Measurements from ENCODE around the gene PARP8.
"Not testable (repeated sequence)": the region's sequence is repeated elsewhere in the genome, so short reads cannot be mapped to it uniquely, and the experiment has no call there.

PARP8 gene

DNA sequence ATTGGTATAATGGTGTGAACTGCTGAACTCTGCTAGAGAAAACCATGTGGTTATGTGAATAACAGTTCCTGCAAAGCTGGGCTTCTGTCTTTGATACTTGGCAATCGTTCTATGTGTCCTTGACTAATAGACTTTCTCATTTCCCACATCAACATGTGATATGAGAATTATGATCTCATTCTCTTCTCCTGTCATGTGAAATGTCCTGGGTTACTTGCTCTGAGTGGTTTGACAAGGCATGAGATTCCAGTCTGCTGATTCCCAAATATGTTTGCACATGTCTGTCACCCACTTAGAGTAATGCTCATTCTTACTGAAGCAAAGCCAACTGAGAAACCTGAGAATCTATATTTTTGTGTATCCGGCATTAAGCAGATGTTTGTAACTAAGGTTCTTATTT lies 141.2 kb downstream of the PARP8 start:
- Histone ChIP-seq H3K36me3 (ENCODE audit: control insufficient read depth, insufficient read depth, low read length) (no peaks in the 10 kb centered on the region), H3K9me3 (ENCODE audit: control insufficient read depth, insufficient read depth, low read length) (no peaks in the 10 kb centered on the region), H3K4me3 (ENCODE audit: low read length) (no peak overlapping the region), H3K4me1 (ENCODE audit: control insufficient read depth, insufficient read depth, low read length) (no peaks in the 10 kb centered on the region), H3K27me3 (ENCODE audit: control insufficient read depth, insufficient read depth, low read length) (no peaks in the 10 kb centered on the region), H3K27ac (ENCODE audit: low read length) (no peak overlapping the region)
- WGBS (ENCODE audit: insufficient coverage, insufficient read length) = no CpG with 5 or more reads among the region's 2 CpGs
- no peak for DNase-seq (ENCODE audit: low read depth, low spot score)

GRCh38 chr5:50808406-50808805 lies 142.0 kb downstream of the PARP8 start:
- WGBS (ENCODE audit: insufficient coverage, insufficient read length) = no CpG with 5 or more reads among the region's 3 CpGs
- H3K27ac ChIP-seq (ENCODE audit: low read length) = no peak overlapping the region
- no peaks in the 10 kb centered on the region for H3K27me3 ChIP-seq (ENCODE audit: control insufficient read depth, insufficient read depth, low read length)
- no peak overlapping the region for H3K4me3 ChIP-seq (ENCODE audit: low read length)
- DNase-seq (ENCODE audit: low read depth, low spot score) = no peak
- H3K9me3 ChIP-seq (ENCODE audit: control insufficient read depth, insufficient read depth, low read length) = no peaks in the 10 kb centered on the region
- no peaks in the 10 kb centered on the region for H3K36me3 ChIP-seq (ENCODE audit: control insufficient read depth, insufficient read depth, low read length)
- no peaks in the 10 kb centered on the region for H3K4me1 ChIP-seq (ENCODE audit: control insufficient read depth, insufficient read depth, low read length)

DNA sequence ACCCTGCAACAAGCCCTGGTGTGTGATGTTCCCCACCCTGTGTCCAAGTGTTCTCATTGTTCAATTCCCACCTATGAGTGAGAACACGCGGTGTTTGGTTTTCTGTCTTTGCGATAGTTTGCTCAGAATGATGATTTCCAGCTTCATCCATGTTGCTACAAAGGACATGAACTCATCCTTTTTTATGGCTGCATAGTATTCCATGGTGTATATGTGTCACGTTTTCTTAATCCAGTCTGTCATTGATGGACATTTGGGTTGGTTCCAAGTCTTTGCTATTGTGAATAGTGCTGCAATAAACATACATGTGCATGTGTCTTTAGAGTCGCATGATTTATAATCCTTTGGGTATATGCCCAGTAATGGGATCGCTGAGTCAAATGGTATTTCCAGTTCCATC lies 145.3 kb downstream of the PARP8 start:
- not testable (repeated sequence) for H3K9me3 ChIP-seq (ENCODE audit: control insufficient read depth, insufficient read depth, low read length); H3K27ac ChIP-seq (ENCODE audit: low read length); H3K36me3 ChIP-seq (ENCODE audit: control insufficient read depth, insufficient read depth, low read length); H3K4me3 ChIP-seq (ENCODE audit: low read length); H3K27me3 ChIP-seq (ENCODE audit: control insufficient read depth, insufficient read depth, low read length); DNase-seq (ENCODE audit: low read depth, low spot score); H3K4me1 ChIP-seq (ENCODE audit: control insufficient read depth, insufficient read depth, low read length)
- no CpG with 5 or more reads among the region's 6 CpGs for WGBS (ENCODE audit: insufficient coverage, insufficient read length)

- H3K4me1 ChIP-seq (ENCODE audit: control insufficient read depth, insufficient read depth, low read length) = no peaks in the 10 kb centered on the region
- WGBS (ENCODE audit: insufficient coverage, insufficient read length) = no CpG with 5 or more reads among the region's 3 CpGs
Measured at GRCh38 chr5:50813691-50814090, 147.3 kb downstream of the PARP8 start.

DNA sequence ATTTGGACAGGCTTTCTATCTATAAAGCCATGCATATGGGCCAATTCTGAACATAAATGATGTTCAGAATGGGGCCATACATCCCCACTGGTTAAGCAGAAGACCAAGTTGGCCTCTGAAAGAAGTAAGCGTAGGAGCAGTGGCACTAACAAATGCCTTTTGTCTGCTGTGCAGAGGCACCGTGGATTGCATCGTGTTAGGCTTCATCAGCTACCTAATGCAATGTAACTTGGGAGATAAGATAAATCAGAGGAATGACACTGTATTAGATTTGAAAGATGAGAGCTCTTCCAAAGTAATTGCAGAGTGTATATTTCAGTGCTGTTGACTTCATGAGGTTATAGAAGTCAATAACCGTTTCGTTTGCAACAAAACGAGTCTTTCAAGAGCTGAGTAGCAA lies 148.1 kb downstream of the PARP8 start:
- no peak overlapping the region for H3K27ac ChIP-seq (ENCODE audit: low read length)
- no peaks in the 10 kb centered on the region for H3K9me3 ChIP-seq (ENCODE audit: control insufficient read depth, insufficient read depth, low read length)
- no peaks in the 10 kb centered on the region for H3K4me1 ChIP-seq (ENCODE audit: control insufficient read depth, insufficient read depth, low read length)
- no peaks in the 10 kb centered on the region for H3K36me3 ChIP-seq (ENCODE audit: control insufficient read depth, insufficient read depth, low read length)
- no peak for DNase-seq (ENCODE audit: low read depth, low spot score)
- H3K27me3 ChIP-seq (ENCODE audit: control insufficient read depth, insufficient read depth, low read length) = no peaks in the 10 kb centered on the region
- WGBS (ENCODE audit: insufficient coverage, insufficient read length) = no CpG with 5 or more reads among the region's 6 CpGs
- no peak overlapping the region for H3K4me3 ChIP-seq (ENCODE audit: low read length)

More at GRCh38 chr5:50813691-50814090, 147.3 kb downstream of the PARP8 start:
- no peak overlapping the region for H3K27ac ChIP-seq (ENCODE audit: low read length)
- no peaks in the 10 kb centered on the region for H3K36me3 ChIP-seq (ENCODE audit: control insufficient read depth, insufficient read depth, low read length)
- H3K27me3 ChIP-seq (ENCODE audit: control insufficient read depth, insufficient read depth, low read length) = no peaks in the 10 kb centered on the region
- no peaks in the 10 kb centered on the region for H3K9me3 ChIP-seq (ENCODE audit: control insufficient read depth, insufficient read depth, low read length)
- no peak overlapping the region for H3K4me3 ChIP-seq (ENCODE audit: low read length)
- no peak for DNase-seq (ENCODE audit: low read depth, low spot score)

DNA sequence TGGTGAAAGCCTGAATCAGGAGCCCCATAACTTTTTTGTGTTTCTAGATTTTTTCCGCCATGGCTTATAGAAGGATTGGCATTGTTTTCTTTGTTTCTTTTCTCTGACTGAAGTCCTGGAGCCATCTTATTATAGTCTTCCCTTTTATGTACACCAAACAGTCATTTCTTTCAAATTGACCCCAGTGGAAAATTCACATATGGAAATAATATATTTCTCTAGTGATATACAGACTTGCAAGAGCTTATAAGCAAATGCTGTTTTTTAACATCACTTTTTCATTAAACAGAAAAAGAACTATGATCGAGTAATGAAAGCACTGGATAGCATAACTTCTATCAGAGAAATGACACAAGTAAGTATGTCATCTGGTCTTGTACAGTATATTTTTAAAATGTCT lies 155.6 kb downstream of the PARP8 start:
- Histone ChIP-seq H3K27ac (ENCODE audit: low read length) (no peak overlapping the region), H3K4me1 (ENCODE audit: control insufficient read depth, insufficient read depth, low read length) (no peaks in the 10 kb centered on the region), H3K9me3 (ENCODE audit: control insufficient read depth, insufficient read depth, low read length) (no peaks in the 10 kb centered on the region), H3K27me3 (ENCODE audit: control insufficient read depth, insufficient read depth, low read length) (no peaks in the 10 kb centered on the region), H3K4me3 (ENCODE audit: low read length) (no peak overlapping the region), H3K36me3 (ENCODE audit: control insufficient read depth, insufficient read depth, low read length) (no peaks in the 10 kb centered on the region)
- no peak for DNase-seq (ENCODE audit: low read depth, low spot score)
- WGBS (ENCODE audit: insufficient coverage, insufficient read length) = no CpG with 5 or more reads among the region's 2 CpGs

GRCh38 chr5:50822761-50823160 lies 156.3 kb downstream of the PARP8 start:
- H3K36me3 ChIP-seq (ENCODE audit: control insufficient read depth, insufficient read depth, low read length) = no peaks in the 10 kb centered on the region
- WGBS (ENCODE audit: insufficient coverage, insufficient read length) = no CpG with 5 or more reads among the region's 3 CpGs
- no peak for DNase-seq (ENCODE audit: low read depth, low spot score)
- no peaks in the 10 kb centered on the region for H3K9me3 ChIP-seq (ENCODE audit: control insufficient read depth, insufficient read depth, low read length)
- H3K4me3 ChIP-seq (ENCODE audit: low read length) = no peak overlapping the region
- no peak overlapping the region for H3K27ac ChIP-seq (ENCODE audit: low read length)
- H3K27me3 ChIP-seq (ENCODE audit: control insufficient read depth, insufficient read depth, low read length) = no peaks in the 10 kb centered on the region
- no peaks in the 10 kb centered on the region for H3K4me1 ChIP-seq (ENCODE audit: control insufficient read depth, insufficient read depth, low read length)

DNA sequence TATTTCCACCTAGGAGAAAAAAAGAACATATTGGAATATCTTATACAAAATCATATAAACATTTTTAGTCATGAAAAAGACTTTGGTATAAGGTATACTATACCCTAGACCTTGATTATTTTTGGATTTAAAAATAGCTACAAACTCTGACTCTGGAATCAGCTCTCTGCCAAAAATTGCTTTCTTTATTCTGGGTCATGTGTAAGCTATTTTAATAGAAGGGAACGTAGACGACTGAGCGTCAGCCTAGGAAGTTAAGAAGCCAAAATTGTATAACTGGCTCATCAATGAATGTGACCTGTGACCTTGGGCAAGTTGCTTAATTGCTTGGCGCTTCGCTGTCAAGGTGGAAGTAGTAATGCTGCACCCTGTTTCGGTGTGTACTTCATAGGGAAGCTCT lies 157.1 kb downstream of the PARP8 start:
- H3K9me3 ChIP-seq (ENCODE audit: control insufficient read depth, insufficient read depth, low read length) = no peaks in the 10 kb centered on the region
- H3K36me3 ChIP-seq (ENCODE audit: control insufficient read depth, insufficient read depth, low read length) = no peaks in the 10 kb centered on the region
- H3K27me3 ChIP-seq (ENCODE audit: control insufficient read depth, insufficient read depth, low read length) = no peaks in the 10 kb centered on the region
- no peaks in the 10 kb centered on the region for H3K4me1 ChIP-seq (ENCODE audit: control insufficient read depth, insufficient read depth, low read length)
- no peak for DNase-seq (ENCODE audit: low read depth, low spot score)
- no peak overlapping the region for H3K4me3 ChIP-seq (ENCODE audit: low read length)
- H3K27ac ChIP-seq (ENCODE audit: low read length) = no peak overlapping the region
- no CpG with 5 or more reads among the region's 6 CpGs for WGBS (ENCODE audit: insufficient coverage, insufficient read length)

GRCh38 chr5:50824109-50824508 lies 157.7 kb downstream of the PARP8 start:
- Histone ChIP-seq H3K4me1 (ENCODE audit: control insufficient read depth, insufficient read depth, low read length) (no peaks in the 10 kb centered on the region), H3K27ac (ENCODE audit: low read length) (no peak overlapping the region), H3K27me3 (ENCODE audit: control insufficient read depth, insufficient read depth, low read length) (no peaks in the 10 kb centered on the region), H3K9me3 (ENCODE audit: control insufficient read depth, insufficient read depth, low read length) (no peaks in the 10 kb centered on the region), H3K36me3 (ENCODE audit: control insufficient read depth, insufficient read depth, low read length) (no peaks in the 10 kb centered on the region), H3K4me3 (ENCODE audit: low read length) (no peak overlapping the region)
- WGBS (ENCODE audit: insufficient coverage, insufficient read length) = no CpG with 5 or more reads among the region's 2 CpGs
- DNase-seq (ENCODE audit: low read depth, low spot score) = no peak

DNA sequence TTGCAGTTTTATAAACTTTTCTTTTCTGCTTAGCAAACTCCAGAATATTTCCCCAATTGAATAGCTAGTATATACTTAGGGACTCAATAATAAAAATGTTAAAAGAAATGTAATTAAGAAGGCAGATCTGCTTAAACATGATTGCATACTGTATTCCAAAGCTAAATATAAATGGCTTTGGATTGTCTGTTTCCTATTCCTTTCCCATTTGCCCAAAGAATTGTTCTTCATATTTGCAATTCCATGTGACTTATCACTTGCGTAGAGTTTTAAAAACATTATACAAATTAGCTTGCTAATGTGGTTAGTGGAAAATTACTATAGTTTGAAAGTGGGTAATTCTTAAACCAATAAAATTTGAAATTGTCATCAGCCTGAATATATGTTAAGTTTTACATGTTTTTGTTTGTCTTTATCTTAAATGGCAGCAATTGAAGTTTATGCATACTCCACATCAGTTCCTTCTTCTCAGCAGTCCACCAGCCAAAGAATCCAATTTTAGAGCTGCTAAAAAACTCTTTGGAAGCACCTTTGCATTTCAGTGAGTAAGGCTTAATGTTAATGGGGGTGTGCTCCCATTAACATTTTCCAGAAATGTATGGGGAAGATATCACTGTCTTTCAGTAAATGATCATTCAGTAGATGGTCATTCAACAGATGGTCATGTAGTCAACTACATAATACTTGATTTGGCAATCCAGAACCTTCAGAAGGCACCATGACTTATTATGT lies 161.2 kb downstream of the PARP8 start:
- Histone ChIP-seq H3K4me1 (ENCODE audit: control insufficient read depth, insufficient read depth, low read length) (no peaks in the 10 kb centered on the region), H3K27me3 (ENCODE audit: control insufficient read depth, insufficient read depth, low read length) (no peaks in the 10 kb centered on the region), H3K4me3 (ENCODE audit: low read length) (no peak overlapping the region), H3K27ac (ENCODE audit: low read length) (no peak overlapping the region), H3K36me3 (ENCODE audit: control insufficient read depth, insufficient read depth, low read length) (no peaks in the 10 kb centered on the region), H3K9me3 (ENCODE audit: control insufficient read depth, insufficient read depth, low read length) (no peaks in the 10 kb centered on the region)
- WGBS (ENCODE audit: insufficient coverage, insufficient read length) = no CpG with 5 or more reads among the region's 1 CpG
- DNase-seq (ENCODE audit: low read depth, low spot score) = no peak

DNA sequence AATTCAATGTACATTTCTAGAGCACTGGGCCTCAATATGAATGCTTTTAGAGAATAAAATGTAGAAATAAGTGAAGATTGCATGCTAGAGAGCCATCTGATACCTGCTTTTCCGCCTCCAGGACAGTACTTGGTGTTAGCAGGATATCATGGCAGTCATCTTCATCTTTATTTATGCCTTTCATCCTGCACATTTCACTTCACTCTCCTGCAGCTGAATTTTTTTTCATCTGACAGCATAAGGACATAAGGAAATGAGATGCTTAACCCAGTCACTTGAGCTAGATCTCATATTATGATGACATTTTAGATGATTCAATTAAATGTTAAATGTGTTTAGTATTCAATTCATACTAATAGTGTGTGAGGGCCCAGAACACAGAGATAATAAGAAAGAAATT lies 162.6 kb downstream of the PARP8 start:
- no peak overlapping the region for H3K4me3 ChIP-seq (ENCODE audit: low read length)
- no CpG with 5 or more reads among the region's 1 CpG for whole genome bisulfite sequencing (ENCODE audit: insufficient coverage, insufficient read length)

More for the DNA sequence above, 162.6 kb downstream of the PARP8 start:
- H3K36me3 ChIP-seq (ENCODE audit: control insufficient read depth, insufficient read depth, low read length) = no peaks in the 10 kb centered on the region
- DNase-seq (ENCODE audit: low read depth, low spot score) = no peak
- no peak overlapping the region for H3K27ac ChIP-seq (ENCODE audit: low read length)
- H3K27me3 ChIP-seq (ENCODE audit: control insufficient read depth, insufficient read depth, low read length) = no peaks in the 10 kb centered on the region
- no peaks in the 10 kb centered on the region for H3K9me3 ChIP-seq (ENCODE audit: control insufficient read depth, insufficient read depth, low read length)
- H3K4me1 ChIP-seq (ENCODE audit: control insufficient read depth, insufficient read depth, low read length) = no peaks in the 10 kb centered on the region
